CD4-positive, alpha-beta T cell treated with Interferon alpha-2 for 1 hour (primary cell): ENCODE measurements around the gene TMEM42.
A peak's percentile ranks its signal among the peaks of the same experiment; 100 is the strongest.

ENCODE experiments used
- DNase-seq, 2 donors: peaks; one replicate each; pipeline ENCODE4 v3.0.0-alpha.2; 2020 to 2022

The TMEM42 gene

GRCh38 chr3:44913868-44914468 is 52.3 kb downstream of the TMEM42 start:
- peak; percentile 49 to 63 for DNase-seq

GRCh38 chr3:44914936-44915335 is 53.2 kb downstream of the TMEM42 start:
- no peak for DNase-seq
